Measurements from ENCODE around the gene IL19.
"Not testable (repeated sequence)": the region's sequence is repeated elsewhere in the genome, so short reads cannot be mapped to it uniquely, and the experiment has no call there.

GRCh38 chr1:206852662-206853061 is 82.1 kb downstream of the IL19 start:
- TF ChIP-seq SP1 (CRISPR knock-in tag; conservative IDR thresholded peaks at IDR 0.05); TP53 (CRISPR knock-in tag; IDR thresholded peaks at IDR 0.05): not testable (repeated sequence)
- TF ChIP-seq, protein P1, sequence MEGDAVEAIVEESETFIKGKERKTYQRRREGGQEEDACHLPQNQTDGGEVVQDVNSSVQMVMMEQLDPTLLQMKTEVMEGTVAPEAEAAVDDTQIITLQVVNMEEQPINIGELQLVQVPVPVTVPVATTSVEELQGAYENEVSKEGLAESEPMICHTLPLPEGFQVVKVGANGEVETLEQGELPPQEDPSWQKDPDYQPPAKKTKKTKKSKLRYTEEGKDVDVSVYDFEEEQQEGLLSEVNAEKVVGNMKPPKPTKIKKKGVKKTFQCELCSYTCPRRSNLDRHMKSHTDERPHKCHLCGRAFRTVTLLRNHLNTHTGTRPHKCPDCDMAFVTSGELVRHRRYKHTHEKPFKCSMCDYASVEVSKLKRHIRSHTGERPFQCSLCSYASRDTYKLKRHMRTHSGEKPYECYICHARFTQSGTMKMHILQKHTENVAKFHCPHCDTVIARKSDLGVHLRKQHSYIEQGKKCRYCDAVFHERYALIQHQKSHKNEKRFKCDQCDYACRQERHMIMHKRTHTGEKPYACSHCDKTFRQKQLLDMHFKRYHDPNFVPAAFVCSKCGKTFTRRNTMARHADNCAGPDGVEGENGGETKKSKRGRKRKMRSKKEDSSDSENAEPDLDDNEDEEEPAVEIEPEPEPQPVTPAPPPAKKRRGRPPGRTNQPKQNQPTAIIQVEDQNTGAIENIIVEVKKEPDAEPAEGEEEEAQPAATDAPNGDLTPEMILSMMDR (IDR thresholded peaks at IDR 0.05): not testable (repeated sequence)
- TF ChIP-seq, protein P2, sequence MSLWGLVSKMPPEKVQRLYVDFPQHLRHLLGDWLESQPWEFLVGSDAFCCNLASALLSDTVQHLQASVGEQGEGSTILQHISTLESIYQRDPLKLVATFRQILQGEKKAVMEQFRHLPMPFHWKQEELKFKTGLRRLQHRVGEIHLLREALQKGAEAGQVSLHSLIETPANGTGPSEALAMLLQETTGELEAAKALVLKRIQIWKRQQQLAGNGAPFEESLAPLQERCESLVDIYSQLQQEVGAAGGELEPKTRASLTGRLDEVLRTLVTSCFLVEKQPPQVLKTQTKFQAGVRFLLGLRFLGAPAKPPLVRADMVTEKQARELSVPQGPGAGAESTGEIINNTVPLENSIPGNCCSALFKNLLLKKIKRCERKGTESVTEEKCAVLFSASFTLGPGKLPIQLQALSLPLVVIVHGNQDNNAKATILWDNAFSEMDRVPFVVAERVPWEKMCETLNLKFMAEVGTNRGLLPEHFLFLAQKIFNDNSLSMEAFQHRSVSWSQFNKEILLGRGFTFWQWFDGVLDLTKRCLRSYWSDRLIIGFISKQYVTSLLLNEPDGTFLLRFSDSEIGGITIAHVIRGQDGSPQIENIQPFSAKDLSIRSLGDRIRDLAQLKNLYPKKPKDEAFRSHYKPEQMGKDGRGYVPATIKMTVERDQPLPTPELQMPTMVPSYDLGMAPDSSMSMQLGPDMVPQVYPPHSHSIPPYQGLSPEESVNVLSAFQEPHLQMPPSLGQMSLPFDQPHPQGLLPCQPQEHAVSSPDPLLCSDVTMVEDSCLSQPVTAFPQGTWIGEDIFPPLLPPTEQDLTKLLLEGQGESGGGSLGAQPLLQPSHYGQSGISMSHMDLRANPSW (CRISPR knock-in tag; conservative IDR thresholded peaks at IDR 0.05; ENCODE audit: low read depth): not testable (repeated sequence)

All from WTC11 (cell line).